Stimulated activated CD4-positive, alpha-beta T cell treated with anti-CD3 and anti-CD28 coated beads, TNF-alpha, amount 100 ng/mL, for 1 hour (primary cell): Measurements from ENCODE around the gene NCAM2.

Experiments
- DNase-seq, 3 donors: peaks; one replicate each; pipeline ENCODE4 v3.0.0-alpha.2; 2020; ENCODE audit warnings: low read depth in 3 of 3, low spot score in 1 of 3

Gene NCAM2

GRCh38 chr21:21174676-21175075 is 176.5 kb downstream of the NCAM2 start:
- DNase-seq, result no peak

DNA sequence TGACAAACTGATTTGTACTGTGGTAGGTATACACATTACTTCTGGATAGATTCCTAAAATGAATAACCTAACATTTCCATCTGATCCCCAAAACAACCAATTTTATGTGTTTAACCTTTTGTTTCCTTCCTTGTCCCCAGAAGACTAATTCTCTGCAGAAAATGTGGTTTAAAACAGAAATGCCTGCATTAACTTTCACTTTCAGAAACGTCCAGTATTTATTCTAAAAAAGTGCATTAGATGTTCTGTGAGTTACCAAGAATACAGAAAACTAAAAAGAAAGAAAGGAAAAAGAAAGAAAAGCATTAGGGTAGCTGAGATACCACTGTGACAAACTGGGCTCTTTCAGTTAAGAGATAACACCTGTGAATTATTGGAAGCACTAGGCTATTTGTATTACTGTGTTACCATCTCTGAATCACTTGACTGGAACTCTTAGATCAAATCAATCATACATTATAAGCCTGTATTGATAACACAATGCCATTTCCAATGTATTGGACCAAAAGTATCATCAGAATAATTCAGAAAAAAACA is 177.7 kb downstream of the NCAM2 start:
- no peak for DNase-seq

- no peak for DNase-seq
These were observed 179.3 kb downstream of the NCAM2 start for GRCh38 chr21:21177353-21177986.

DNA sequence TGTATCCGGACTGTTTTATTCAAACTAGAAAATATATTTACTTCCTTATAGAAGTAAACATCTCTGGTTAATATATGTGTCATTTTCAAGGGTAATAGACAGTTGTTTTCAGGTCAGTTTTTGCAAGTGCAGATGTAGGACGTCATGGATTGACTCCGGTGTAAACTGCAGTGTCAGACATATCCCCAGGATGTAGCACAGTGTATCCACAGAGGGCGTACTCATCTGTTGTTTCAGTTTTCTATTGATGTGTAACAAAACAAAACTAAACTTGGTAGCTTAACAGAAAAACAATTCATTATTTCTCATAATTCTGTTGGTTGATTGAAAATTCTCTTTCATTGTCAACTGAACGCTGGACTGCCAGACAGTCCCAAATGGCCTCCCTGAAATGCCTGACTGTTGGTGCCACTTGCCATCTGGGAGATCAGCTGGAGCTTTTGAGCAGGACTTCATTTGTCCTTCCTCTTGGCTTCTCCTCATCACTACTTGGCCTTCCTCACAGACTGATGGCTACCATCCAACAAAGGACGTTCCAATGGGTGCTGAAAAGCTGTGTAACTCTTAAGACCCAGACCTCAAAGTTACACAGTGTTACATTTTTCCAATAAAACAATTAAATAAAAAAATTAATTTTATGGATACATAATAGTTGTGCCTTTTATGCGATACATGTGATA is 181.6 kb downstream of the NCAM2 start:
- no peak for DNase-seq

DNA sequence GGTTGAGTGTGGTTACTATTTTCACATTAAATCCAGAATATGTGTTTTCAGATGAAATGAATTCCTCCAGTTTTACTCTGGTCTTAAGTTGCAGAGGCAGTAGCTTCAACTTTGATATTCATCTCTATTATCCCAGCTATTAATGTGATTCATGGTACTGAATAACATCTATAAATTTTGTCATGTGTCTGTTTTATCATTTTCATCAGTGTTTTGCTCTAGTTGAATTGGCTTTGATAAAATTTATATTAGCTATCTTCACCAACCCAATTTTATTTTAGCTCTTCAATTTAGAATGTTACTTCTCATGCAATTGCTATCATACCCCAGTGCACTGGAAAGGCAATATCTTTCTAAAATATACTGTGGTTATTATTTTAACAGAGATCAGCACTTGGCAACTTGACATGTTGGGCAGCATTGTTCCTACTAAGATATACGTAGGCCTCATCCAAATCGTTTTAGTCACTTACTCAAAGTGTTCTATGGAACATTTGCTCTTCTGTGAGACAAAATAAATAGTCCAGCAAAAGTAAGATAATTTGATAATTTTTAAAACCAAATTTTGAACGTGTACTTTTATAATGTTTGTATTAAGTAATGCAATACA is 184.3 kb downstream of the NCAM2 start:
- no peak for DNase-seq

DNA sequence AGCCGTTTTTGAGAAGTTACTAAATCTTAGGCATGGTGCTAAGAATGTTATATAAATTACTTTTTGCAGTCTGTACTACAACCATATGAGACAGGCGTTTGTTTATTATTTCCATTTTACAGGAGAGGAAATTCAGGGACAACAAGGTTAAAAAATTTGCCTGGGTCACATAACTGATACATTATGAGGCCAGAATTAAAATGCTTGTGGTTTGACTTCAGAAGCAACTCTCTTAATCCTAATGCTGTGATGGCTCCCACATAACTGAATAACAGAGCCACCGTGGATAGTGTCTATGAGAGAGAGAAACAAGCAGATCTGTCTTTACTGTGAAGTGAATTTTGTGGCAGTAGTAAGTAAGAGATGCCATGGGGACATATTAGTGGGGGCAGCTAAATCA is 184.9 kb downstream of the NCAM2 start:
- no peak for DNase-seq

DNA sequence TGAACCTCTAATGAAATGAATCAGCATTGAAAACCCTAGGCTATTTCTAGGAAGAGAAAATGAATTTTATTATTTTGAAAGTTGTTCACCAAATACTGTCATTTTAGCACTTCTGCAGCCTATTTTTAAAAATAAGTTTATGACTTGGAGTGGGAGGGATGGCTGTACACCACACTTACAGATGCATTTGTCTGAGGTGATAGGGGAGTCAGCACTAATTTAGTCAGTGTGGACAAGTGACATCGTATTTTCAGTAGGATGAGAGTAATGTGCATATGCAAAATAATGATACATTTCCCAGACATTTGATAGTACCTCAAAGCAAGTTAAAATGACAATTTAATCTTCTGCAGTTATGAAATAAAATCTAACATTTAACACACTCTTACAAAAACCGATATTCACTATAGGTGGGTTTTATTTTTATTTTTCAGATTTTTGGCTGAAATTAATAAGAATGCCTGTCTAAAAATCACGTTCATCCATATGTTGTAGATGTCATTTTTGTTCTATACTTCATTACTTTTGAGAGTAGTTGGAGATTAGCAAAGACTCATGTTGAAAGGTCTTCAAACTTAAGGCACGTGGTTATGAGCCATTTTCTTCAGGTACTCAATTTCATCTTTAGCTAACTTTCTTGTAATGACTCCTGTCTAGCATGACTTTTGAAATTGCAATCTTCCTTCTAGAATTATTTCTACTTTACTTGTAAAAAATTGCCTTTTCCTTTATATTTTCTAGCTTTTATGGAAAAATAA is 186.7 kb downstream of the NCAM2 start:
- DNase-seq, result no peak

DNA sequence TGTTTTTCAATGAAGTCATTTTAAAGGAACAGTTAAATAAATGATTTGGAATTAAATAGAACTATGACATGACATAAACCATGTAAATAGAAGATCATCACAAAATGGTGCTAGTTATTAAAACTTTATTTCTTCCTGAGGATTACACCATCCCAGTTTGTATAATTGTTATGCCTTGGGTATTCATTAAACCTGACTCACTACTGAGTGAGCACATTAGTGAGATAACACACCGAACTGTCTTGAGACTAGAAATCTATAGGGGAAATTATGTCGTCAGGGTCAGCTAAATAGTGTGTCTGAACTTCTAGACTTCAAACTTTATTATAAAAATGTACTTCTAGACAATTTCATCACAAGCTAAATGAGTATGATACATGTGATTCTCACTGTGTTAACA is 189.4 kb downstream of the NCAM2 start:
- DNase-seq, result no peak

DNA sequence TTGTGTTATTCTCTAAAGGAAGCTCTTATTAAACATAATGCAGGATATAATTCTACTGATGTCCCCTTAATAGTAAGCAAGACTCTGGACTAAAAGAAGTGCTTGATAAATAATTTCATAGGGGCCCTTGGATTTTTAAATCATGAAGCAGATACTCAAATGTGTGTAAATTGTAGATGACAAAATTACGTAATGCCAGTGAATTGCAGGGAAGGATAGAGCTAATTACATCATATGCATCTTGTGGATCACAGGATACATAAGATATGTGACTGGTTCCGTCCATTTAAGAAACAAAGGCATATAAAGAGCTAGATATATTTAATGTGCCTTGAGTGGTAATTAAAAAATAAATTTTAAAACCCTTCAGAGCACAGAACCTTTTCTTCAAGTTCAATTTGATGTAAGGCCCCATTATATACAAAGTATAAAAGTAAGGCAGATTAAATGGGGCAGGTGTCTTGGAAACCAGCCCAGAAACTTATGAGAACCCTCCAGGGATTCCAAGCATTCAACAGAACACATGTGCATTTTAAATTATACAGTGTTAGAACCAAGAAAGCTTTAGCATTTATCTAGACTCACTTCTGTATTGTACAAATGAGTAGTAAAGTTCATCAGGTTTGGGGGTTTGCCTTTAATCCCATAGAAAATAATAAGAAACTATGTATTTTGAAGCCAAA is 190.4 kb downstream of the NCAM2 start:
- no peak for DNase-seq

GRCh38 chr21:21195417-21195943 is 197.3 kb downstream of the NCAM2 start:
- DNase-seq, result no peak

GRCh38 chr21:21196087-21196486 is 197.9 kb downstream of the NCAM2 start:
- DNase-seq, result no peak

- no peak for DNase-seq
These were observed 198.6 kb downstream of the NCAM2 start for GRCh38 chr21:21196848-21197247.

DNA sequence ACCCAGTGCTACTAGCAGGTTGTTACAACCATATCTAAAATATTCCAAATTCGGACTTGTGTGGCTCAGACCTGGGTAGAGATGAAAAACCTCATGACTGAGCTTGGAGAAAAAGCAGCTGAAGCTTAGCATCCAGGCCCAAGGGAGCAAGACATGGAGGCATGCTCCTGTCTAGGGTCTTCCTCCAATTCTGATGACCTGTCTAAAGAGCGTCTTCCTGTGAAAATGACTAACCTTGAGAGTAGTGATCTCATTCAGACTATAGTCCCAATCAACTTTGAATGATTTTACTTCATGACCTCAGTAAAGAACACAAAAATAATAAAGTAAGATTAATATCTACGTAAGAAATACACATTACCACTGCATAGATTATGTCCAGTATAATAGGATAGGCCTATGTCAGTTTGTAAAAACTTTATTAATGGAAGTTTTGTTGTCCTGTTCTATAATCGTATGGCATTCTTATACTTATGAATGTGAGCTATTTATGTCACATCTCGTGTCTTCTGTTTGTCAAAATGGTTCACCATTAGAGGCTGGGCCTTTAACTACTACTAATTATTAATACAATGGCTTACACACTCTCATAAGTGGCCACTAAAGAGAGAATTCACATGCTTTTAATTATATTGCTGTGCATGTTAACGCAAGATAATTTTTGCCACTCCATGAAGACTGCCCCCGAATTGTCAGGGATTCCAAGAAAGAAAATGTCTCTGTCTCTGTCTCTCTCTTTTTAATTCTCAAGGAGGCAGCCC is 201.3 kb downstream of the NCAM2 start:
- no peak for DNase-seq

DNA sequence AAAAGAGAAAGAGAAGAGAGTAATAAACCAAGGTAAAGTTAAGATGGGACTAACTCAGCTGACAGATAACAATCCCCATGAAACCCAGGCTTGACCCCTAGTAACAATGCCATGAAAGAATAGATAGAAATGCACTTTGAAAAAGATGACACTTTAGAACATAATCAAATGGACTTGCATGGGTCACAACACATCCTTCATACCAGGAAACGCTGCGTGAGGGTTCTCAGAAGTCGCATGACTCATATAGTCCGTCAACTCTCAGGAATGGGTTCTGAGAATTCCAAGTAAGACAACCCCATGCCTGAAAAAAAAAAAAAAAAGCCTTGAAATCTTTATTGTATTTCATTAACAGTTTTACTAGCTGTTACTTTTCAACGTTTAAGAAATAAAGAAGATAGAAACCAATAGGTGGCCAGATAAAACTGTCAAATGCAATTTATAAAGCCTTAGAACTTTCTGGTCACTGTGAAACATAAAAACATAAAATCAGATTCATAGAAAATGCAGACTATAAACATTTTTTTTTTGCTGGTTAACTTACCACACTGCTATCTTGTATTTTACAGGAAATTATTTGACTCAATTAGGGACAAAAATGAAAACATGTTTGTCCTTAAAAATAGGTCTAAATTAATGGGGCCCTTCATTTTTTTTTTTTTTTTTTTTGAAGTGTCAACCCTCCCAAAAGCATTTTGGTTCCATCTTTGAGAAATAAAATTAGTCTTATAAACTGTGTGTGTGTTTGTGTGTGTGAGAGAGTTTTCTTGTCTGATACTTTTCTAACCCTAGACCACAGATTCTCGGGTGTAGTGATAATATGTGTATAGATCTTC is 202.1 kb downstream of the NCAM2 start:
- no peak for DNase-seq

GRCh38 chr21:21200939-21201615 is 202.9 kb downstream of the NCAM2 start:
- no peak for DNase-seq

DNA sequence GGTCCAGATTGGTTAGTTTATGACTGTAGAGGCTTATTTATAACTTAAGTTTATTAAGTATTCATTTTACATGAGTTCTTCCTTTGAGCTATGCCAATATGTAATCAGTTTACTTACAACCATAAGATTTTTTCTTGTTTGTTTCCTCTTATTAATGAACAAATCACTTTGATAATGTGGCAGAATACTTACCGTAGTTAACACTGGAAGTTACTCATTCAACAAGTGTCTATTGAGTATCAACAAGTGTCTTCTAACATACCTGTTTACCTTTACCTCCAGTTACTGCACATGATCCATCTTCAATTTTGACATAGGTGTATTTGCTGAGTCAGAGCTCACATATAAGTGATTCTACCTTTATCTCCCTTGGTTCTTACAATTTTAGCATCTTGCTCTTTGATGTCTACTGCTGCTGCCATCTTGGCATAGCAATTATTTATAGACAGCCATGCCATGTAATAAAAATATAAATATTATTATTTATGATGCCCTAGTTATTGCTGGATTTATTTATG is 205.7 kb downstream of the NCAM2 start:
- no peak for DNase-seq

DNA sequence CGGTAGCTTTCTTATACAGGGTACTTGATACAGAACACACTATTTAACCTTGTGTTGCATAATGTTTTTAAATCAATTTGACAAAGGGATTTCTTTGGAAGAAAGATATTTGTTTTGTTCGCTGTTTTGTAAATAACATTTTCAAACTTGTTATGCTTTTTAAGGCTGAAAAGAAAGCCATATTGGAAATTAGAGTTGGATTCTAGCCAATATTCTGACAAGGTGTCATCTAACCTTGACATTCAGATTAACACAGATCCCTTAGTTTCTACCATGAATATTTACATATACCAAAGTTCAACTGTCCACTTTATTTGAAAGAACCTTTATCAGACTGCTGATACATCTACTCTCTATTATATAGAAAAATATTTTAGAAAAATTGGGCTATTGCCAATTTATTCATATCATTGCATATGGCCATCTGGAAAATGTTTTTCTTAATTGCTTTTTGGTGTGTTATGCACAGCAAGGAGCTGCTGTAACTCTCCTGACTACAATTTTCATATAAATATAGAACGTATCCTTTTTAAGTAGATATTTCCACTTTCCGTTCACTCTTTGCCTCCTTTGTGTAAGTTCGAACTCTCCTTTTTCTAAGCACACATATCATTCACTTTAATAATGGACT is 206.3 kb downstream of the NCAM2 start:
- no peak for DNase-seq

GRCh38 chr21:21205604-21206003 is 207.4 kb downstream of the NCAM2 start:
- no peak for DNase-seq
